SU-DHL-6 (cell line): ENCODE results near the gene FKBP1A.

ENCODE experiments used
- H2AFZ ChIP-seq: fragments of 200-600 bp; sonication (generic); 2 replicates; pipeline ENCODE4 v1.6.1; 2014; ENCODE audit warnings: low read depth, mild to moderate bottlenecking, moderate library complexity, mixed read lengths, antibody characterized with exemption, low read length; ENCODE audit not compliant: severe bottlenecking
- H3F3A ChIP-seq: fragments of 200-600 bp; shearing (Covaris generic); 2 replicates; pipeline ENCODE4 v1.6.0; 2016; ENCODE audit warnings: antibody characterized with exemption, mild to moderate bottlenecking; ENCODE audit not compliant: insufficient read depth
- H3K27ac ChIP-seq: fragments of 200-600 bp; sonication (generic); 2 replicates; pipeline ENCODE4 v1.5.1; 2016; ENCODE audit warnings: low read depth, mild to moderate bottlenecking, low read length, moderate library complexity, mixed read lengths
- H3K27me3 ChIP-seq: fragments of 200-600 bp; sonication (generic), shearing (Covaris generic); 2 replicates; pipeline ENCODE4 v1.6.0; 2014; ENCODE audit warnings: mild to moderate bottlenecking, low read length
- H3K36me3 ChIP-seq: fragments of 200-600 bp; sonication (generic); 2 replicates; pipeline ENCODE4 v1.6.1; 2014; ENCODE audit warnings: mild to moderate bottlenecking, low read length, mixed read lengths
- H3K4me2 ChIP-seq: fragments of 300-600, 200-600 bp; shearing (Covaris generic), sonication (generic); 2 replicates; pipeline ENCODE4 v1.6.0; 2014; ENCODE audit warnings: low read length, low read depth, mild to moderate bottlenecking; ENCODE audit not compliant: poor library complexity, severe bottlenecking
- H3K4me3 ChIP-seq: fragments of 200-600 bp; sonication (generic); 2 replicates; pipeline ENCODE4 v1.5.1; 2014; ENCODE audit warnings: antibody characterized with exemption, low read length, mild to moderate bottlenecking, mixed read lengths; ENCODE audit not compliant: insufficient read depth, poor library complexity, severe bottlenecking
- H3K79me2 ChIP-seq: fragments of 200-600 bp; sonication (generic); 2 replicates; pipeline ENCODE4 v1.6.1; 2014; ENCODE audit warnings: mild to moderate bottlenecking, low read length, moderate library complexity; ENCODE audit not compliant: insufficient read depth
- H3K9ac ChIP-seq: fragments of 200-600 bp; sonication (generic); 2 replicates; pipeline ENCODE4 v1.7.0; 2014; ENCODE audit warnings: mild to moderate bottlenecking, low read length
- H3K9me2 ChIP-seq: fragments of 200-600 bp; sonication (generic); replicated peaks from 2 replicates; pipeline ENCODE4 v1.6.1; 2014; ENCODE audit warnings: low read length; ENCODE audit not compliant: insufficient read depth
- H3K9me3 ChIP-seq: fragments of 200-600 bp; sonication (generic); 2 replicates; pipeline ENCODE4 v1.6.1; 2014; ENCODE audit warnings: low read length, mixed read lengths; ENCODE audit not compliant: insufficient read depth
- H4K20me1 ChIP-seq: fragments of 200-600 bp; sonication (generic); 2 replicates; pipeline ENCODE4 v1.6.1; 2014; ENCODE audit warnings: low read depth, mild to moderate bottlenecking, antibody characterized with exemption, low read length, moderate library complexity, mixed read lengths
- CTCF ChIP-seq: fragments of 200-600 bp; sonication (generic); IDR thresholded peaks from one replicate; pipeline ENCODE4 v1.5.1; 2017; ENCODE audit warnings: antibody characterized with exemption, mild to moderate bottlenecking, low read length, moderate library complexity; ENCODE audit not compliant: insufficient read depth, poor library complexity, severe bottlenecking
- EZH2phosphoT487 ChIP-seq: fragments of 200-600 bp; sonication (generic), shearing (Covaris generic); conservative IDR thresholded peaks from 2 replicates; pipeline ENCODE4 v1.6.1; 2018; ENCODE audit warnings: mild to moderate bottlenecking, antibody characterized with exemption, low read length, moderate library complexity, mixed read lengths

FKBP1A gene

DNA sequence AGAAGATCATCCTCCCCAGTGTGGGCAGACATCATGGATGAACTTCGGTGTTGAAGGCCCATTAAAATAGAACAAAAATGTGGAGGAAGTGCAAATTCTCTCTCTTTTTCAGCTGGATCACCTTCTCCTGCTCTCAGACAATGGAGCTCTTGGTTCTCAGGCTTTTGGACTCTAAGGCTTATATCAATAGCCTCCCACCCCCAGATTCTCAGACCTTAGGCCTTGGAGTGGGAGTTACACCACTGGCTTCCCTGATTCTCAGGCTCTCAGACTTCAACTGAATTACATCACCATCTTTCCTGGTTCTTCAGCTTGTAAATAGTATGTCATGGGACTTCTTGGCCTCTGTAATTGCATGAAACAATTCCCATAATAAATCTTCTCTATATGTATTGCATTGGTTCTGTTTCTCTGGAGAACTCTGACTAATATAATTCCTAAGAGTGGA lies 37.2 kb upstream of the FKBP1A start:
- H4K20me1 ChIP-seq: no peaks in the 10 kb centered on the region
- H3K27ac ChIP-seq: no peak overlapping the region
- H3K36me3 ChIP-seq: no peaks in the 10 kb centered on the region
- H3K9ac ChIP-seq: no peak overlapping the region
- no peaks in the 10 kb centered on the region for H3K79me2 ChIP-seq
- no peak overlapping the region for H3K4me2 ChIP-seq
- TF ChIP-seq EZH2phosphoT487: no peak
- TF ChIP-seq CTCF: no peak
- H2AFZ ChIP-seq: no peak overlapping the region
- no peaks in the 10 kb centered on the region for H3F3A ChIP-seq
- H3K4me3 ChIP-seq: no peak overlapping the region
- no peaks in the 10 kb centered on the region for H3K9me2 ChIP-seq
- no peaks in the 10 kb centered on the region for H3K27me3 ChIP-seq
- no peaks in the 10 kb centered on the region for H3K9me3 ChIP-seq

DNA sequence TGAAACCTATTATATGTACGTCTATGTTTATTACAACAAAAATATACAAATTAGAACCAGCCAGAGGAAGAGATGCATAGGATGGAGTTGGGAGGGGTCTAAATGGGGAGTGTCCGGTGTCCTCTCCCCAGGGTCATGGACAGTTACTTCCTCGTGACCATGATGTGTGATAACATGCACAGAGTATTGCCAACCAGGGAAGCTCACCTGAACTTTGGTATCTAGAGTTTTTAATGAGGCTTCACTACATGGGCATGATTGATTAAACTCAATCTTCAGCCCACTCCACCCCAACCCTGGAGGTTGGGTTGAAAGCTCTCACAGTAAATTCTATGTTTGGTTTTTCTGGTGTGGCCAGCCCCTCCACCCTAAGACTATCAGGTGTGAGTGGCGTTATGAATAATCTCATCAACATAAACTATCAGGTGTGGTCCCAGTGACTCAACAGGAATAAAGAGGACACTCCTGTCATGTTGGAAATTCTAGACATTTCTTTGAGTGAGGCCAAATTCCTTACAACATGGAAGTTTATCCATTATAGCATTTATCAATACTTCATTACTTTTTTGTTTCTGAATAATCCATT lies 36.4 kb upstream of the FKBP1A start:
- Histone ChIP-seq H3K27ac (no peak overlapping the region), H3K9ac (no peak overlapping the region), H3K36me3 (no peaks in the 10 kb centered on the region), H3K4me3 (no peak overlapping the region), H3F3A (no peaks in the 10 kb centered on the region), H3K4me2 (no peak overlapping the region), H3K27me3 (no peaks in the 10 kb centered on the region), H2AFZ (no peak overlapping the region), H4K20me1 (no peaks in the 10 kb centered on the region), H3K9me3 (no peaks in the 10 kb centered on the region), H3K79me2 (no peaks in the 10 kb centered on the region), H3K9me2 (no peaks in the 10 kb centered on the region)
- TF ChIP-seq CTCF: no peak
- TF ChIP-seq EZH2phosphoT487: no peak

- no peaks in the 10 kb centered on the region for H3K27me3 ChIP-seq
- H4K20me1 ChIP-seq: no peaks in the 10 kb centered on the region
- no peak overlapping the region for H3K4me3 ChIP-seq
- no peaks in the 10 kb centered on the region for H3K79me2 ChIP-seq
- no peaks in the 10 kb centered on the region for H3K36me3 ChIP-seq
- H3K4me2 ChIP-seq: no peak overlapping the region
- H3F3A ChIP-seq: no peaks in the 10 kb centered on the region
- TF ChIP-seq CTCF (no peak), EZH2phosphoT487 (no peak)
- H3K27ac ChIP-seq: no peak overlapping the region
- H3K9me3 ChIP-seq: no peaks in the 10 kb centered on the region
- no peak overlapping the region for H2AFZ ChIP-seq
- H3K9ac ChIP-seq: no peak overlapping the region
- H3K9me2 ChIP-seq: no peaks in the 10 kb centered on the region
Observed at GRCh38 chr20:1427457-1428054, 34.7 kb upstream of the FKBP1A start.
